CD14-positive monocyte (primary cell): Measurements from ENCODE around the gene GRK1. TPM values are rescaled to one million over a fixed set of nuclear protein-coding genes. Genes with fewer than 3 reads are reported as not detected.

Experiments
- DNase-seq, 3 donors: peaks; one replicate each; pipeline ENCODE4 v3.0.0-alpha.2; 2011 to 2022
- H2AFZ ChIP-seq: 2 replicates; pipeline ENCODE4 v1.6.0; 2012; ENCODE audit warnings: mild to moderate bottlenecking, low read depth, low read length, inconsistent platforms; ENCODE audit not compliant: insufficient read depth, poor library complexity, severe bottlenecking
- H3K27ac ChIP-seq, 2 donors: 1 replicate in 1 of 2; 2 replicates in 1 of 2; pipeline ENCODE4 v1.5.1; 2012 to 2013; ENCODE audit warnings: low read length in 2 of 2, control low read depth in 1 of 2, inconsistent platforms in 1 of 2, low read depth in 1 of 2, mild to moderate bottlenecking in 1 of 2
- H3K27me3 ChIP-seq, 2 donors: one replicate each; pipeline versions ENCODE4 v1.6.0 to v1.6.1; 2011 to 2013; ENCODE audit warnings: low read length in 2 of 2; ENCODE audit not compliant: control insufficient read depth in 2 of 2, insufficient read depth in 2 of 2
- H3K36me3 ChIP-seq, 2 donors: replicated peaks in 1 of 2; 1 replicate in 1 of 2; 2 replicates in 1 of 2; pipeline versions ENCODE4 v1.5.1 to v1.6.1; 2012 to 2013; ENCODE audit warnings: low read length in 2 of 2, control low read depth in 1 of 2, inconsistent platforms in 1 of 2, mild to moderate bottlenecking in 1 of 2; ENCODE audit not compliant: insufficient read depth in 2 of 2, control insufficient read depth in 1 of 2
- H3K4me1 ChIP-seq, 2 donors: 1 replicate in 1 of 2; 2 replicates in 1 of 2; pipeline versions ENCODE4 v1.5.1 to v1.6.1; 2012 to 2013; ENCODE audit warnings: low read length in 2 of 2, control low read depth in 1 of 2, inconsistent platforms in 1 of 2, mild to moderate bottlenecking in 1 of 2, moderate library complexity in 1 of 2; ENCODE audit not compliant: insufficient read depth in 2 of 2, control insufficient read depth in 1 of 2
- H3K4me2 ChIP-seq: replicated peaks from 2 replicates; pipeline ENCODE3; 2012; ENCODE audit warnings: low read length, moderate library complexity, mild to moderate bottlenecking; ENCODE audit not compliant: poor library complexity, severe bottlenecking; ENCODE audit errors: extremely low read depth
- H3K4me3 ChIP-seq, 3 experiments: fragments of 200-600 bp in 1 of 3; sonication (generic) in 1 of 3; replicated peaks in 1 of 3; 1 replicate in 2 of 3; 2 replicates in 1 of 3; pipeline ENCODE4 v1.5.1; 2011 to 2013; ENCODE audit warnings: low read length in 3 of 3, mild to moderate bottlenecking in 3 of 3, control low read depth in 2 of 3, low read depth in 2 of 3, inconsistent platforms in 1 of 3, moderate library complexity in 1 of 3
- H3K79me2 ChIP-seq: 2 replicates; pipeline ENCODE4 v1.6.0; 2012; ENCODE audit warnings: mild to moderate bottlenecking, control low read depth, inconsistent platforms, low read length, moderate library complexity; ENCODE audit not compliant: insufficient read depth
- H3K9ac ChIP-seq: 2 replicates; pipeline ENCODE4 v1.6.0; 2017; ENCODE audit warnings: low read length, mild to moderate bottlenecking; ENCODE audit not compliant: insufficient read depth, poor library complexity, severe bottlenecking
- H3K9me3 ChIP-seq, 2 donors: replicated peaks in 1 of 2; 1 replicate in 1 of 2; 2 replicates in 1 of 2; pipeline versions ENCODE4 v1.5.1 to v1.6.1; 2012 to 2013; ENCODE audit warnings: low read length in 2 of 2, control low read depth in 1 of 2; ENCODE audit not compliant: control insufficient read depth in 1 of 2, insufficient read depth in 1 of 2
- H4K20me1 ChIP-seq: 2 replicates; pipeline ENCODE4 v1.6.0; 2012; ENCODE audit warnings: mild to moderate bottlenecking, low read length, control low read depth, moderate library complexity; ENCODE audit not compliant: insufficient read depth
- H3K27ac Mint-ChIP-seq, 7 donors: one replicate each; pipeline ENCODE4 v1.8.0; 2020; ENCODE audit warnings: mild to moderate bottlenecking in 7 of 7, mixed read lengths in 7 of 7, moderate library complexity in 6 of 7, inconsistent platforms in 2 of 7
- H3K27me3 Mint-ChIP-seq, 3 donors: one replicate each; pipeline ENCODE4 v1.8.0; 2021 to 2022; ENCODE audit warnings: low read depth in 3 of 3, mild to moderate bottlenecking in 3 of 3, mixed read lengths in 3 of 3, moderate library complexity in 3 of 3, inconsistent platforms in 1 of 3
- H3K36me3 Mint-ChIP-seq, 2 donors: one replicate each; pipeline ENCODE4 v1.8.0; 2020; ENCODE audit warnings: mixed read lengths in 2 of 2, inconsistent platforms in 1 of 2, mild to moderate bottlenecking in 1 of 2
- H3K4me1 Mint-ChIP-seq: one replicate; pipeline ENCODE4 v1.8.0; 2020; ENCODE audit warnings: mild to moderate bottlenecking, mixed read lengths
- H3K4me3 Mint-ChIP-seq, 2 donors: one replicate each; pipeline ENCODE4 v1.8.0; 2020; ENCODE audit warnings: mild to moderate bottlenecking in 2 of 2, mixed read lengths in 2 of 2, moderate library complexity in 1 of 2
- H3K9me3 Mint-ChIP-seq, 7 donors: one replicate each; pipeline ENCODE4 v1.8.0; 2020 to 2022; ENCODE audit warnings: mixed read lengths in 7 of 7, mild to moderate bottlenecking in 6 of 7, moderate library complexity in 6 of 7, inconsistent platforms in 2 of 7
- WGBS: methylation state at CpG from one replicate; pipeline ENCODE4 v1.1.5; 2013; ENCODE audit warnings: missing lambda C conversion rate; ENCODE audit not compliant: insufficient coverage; 5-methylcytosine and 5-hydroxymethylcytosine counted together
- intact Hi-C, 2 donors: fragments of 100-400 bp; cut with micrococcal nuclease; formaldehyde crosslinking; loops; one replicate each; pipeline versions ENCODE4 v1.15.0 to v1.15.1; 2023
- polyA plus RNA-seq, 3 donors: library from polyadenylated mRNA; depleted of rRNA in 1 of 3; unstranded in 2 of 3; stranded (reverse) in 1 of 3; fragments of 300-500 nt in 2 of 3; fragments of >200 nt in 1 of 3; fragmentation: Illumina TruSeq in 2 of 3; gene quantifications; 1 replicate in 2 of 3; 2 replicates in 1 of 3; pipeline ENCODE4 v1.2.3, GENCODE V29; 2012 to 2021
- TF ChIP-seq, protein P1 (sequence below): fragments of 200-600 bp; IDR thresholded peaks from one replicate; pipeline ENCODE4 v1.8.0; 2022; ENCODE audit warnings: antibody characterized with exemption, mild to moderate bottlenecking

Gene GRK1
- polyA plus RNA-seq, 3 donors, result not detected

GRCh38 chr13:113785051-113786010 is 118.3 kb downstream of the GRK1 start:
- TF ChIP-seq, protein P1, sequence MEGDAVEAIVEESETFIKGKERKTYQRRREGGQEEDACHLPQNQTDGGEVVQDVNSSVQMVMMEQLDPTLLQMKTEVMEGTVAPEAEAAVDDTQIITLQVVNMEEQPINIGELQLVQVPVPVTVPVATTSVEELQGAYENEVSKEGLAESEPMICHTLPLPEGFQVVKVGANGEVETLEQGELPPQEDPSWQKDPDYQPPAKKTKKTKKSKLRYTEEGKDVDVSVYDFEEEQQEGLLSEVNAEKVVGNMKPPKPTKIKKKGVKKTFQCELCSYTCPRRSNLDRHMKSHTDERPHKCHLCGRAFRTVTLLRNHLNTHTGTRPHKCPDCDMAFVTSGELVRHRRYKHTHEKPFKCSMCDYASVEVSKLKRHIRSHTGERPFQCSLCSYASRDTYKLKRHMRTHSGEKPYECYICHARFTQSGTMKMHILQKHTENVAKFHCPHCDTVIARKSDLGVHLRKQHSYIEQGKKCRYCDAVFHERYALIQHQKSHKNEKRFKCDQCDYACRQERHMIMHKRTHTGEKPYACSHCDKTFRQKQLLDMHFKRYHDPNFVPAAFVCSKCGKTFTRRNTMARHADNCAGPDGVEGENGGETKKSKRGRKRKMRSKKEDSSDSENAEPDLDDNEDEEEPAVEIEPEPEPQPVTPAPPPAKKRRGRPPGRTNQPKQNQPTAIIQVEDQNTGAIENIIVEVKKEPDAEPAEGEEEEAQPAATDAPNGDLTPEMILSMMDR, result no peak
- H3K27ac ChIP-seq, result no peak overlapping the region
- no peak overlapping the region for H3K4me2 ChIP-seq
- H4K20me1 ChIP-seq, result no peaks in the 10 kb centered on the region
- no peaks in the 10 kb centered on the region for H3K4me1 ChIP-seq
- DNase-seq, result peak in 1 of 3 donors; percentile 32
- Mint-ChIP-seq H3K4me1 (peaks cover 4% of the 10 kb centered on the region), H3K36me3 (no peaks in the 10 kb centered on the region), H3K9me3 (peaks cover 0 to 6% (median 3%) of the 10 kb centered on the region in 7 donors), H3K27ac (peak overlapping the region in 2 of 7 donors; percentile 16 to 24), H3K27me3 (peaks cover 3 to 6% (median 4%) of the 10 kb centered on the region in 3 donors), H3K4me3 (peak overlapping the region in 1 of 2 donors; percentile 35)
- no peak overlapping the region for H2AFZ ChIP-seq
- intact Hi-C loops, result no loop called here
- 83% methylated on average over 15 of the region's 19 CpGs for WGBS
- no peak overlapping the region for H3K9ac ChIP-seq
- H3K79me2 ChIP-seq, result no peaks in the 10 kb centered on the region
- no peaks in the 10 kb centered on the region for H3K9me3 ChIP-seq
- no peak overlapping the region for H3K4me3 ChIP-seq
- no peaks in the 10 kb centered on the region for H3K36me3 ChIP-seq
- H3K27me3 ChIP-seq, result no peaks in the 10 kb centered on the region

DNA sequence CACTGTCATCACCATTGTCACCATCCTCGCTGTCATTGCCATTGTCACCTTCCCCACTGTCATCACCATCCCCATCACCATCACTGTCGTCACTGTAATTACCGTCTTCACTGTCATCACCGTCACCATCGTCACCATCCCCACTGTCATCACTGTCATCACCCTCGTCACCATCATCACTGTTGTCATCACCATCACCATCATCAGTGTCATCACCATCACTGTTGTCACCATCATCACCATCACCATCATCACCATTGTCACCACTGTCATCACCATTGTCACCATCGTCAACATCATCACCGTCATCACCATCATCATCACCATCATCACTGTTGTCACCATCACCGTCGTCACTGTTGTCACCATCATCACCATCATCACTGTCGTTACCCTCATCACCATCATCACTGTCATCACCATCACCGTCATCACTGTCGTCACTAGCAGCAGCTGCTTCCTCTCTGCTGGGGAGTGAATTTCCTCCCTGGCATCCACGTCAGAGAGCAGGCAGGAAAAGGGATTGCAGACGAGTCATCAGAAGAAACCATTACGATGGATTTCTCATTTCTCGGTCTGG is 119.3 kb downstream of the GRK1 start:
- H3K9me3 ChIP-seq, result no peaks in the 10 kb centered on the region
- H2AFZ ChIP-seq, result no peak overlapping the region
- no peaks in the 10 kb centered on the region for H3K4me1 ChIP-seq
- Mint-ChIP-seq H3K4me1 (peaks cover 4% of the 10 kb centered on the region), H3K9me3 (peaks cover 0 to 6% (median 3%) of the 10 kb centered on the region in 7 donors), H3K36me3 (no peaks in the 10 kb centered on the region), H3K27me3 (peaks cover 3 to 6% (median 3%) of the 10 kb centered on the region in 3 donors), H3K4me3 (no peak overlapping the region), H3K27ac (no peak overlapping the region)
- DNase-seq, result peak in 2 of 3 donors; percentile 6 to 44
- H3K36me3 ChIP-seq, result no peaks in the 10 kb centered on the region
- no peak overlapping the region for H3K4me2 ChIP-seq
- no peaks in the 10 kb centered on the region for H4K20me1 ChIP-seq
- no peaks in the 10 kb centered on the region for H3K27me3 ChIP-seq
- no peak overlapping the region for H3K4me3 ChIP-seq
- H3K27ac ChIP-seq, result no peak overlapping the region
- 70% methylated on average over 11 of the region's 17 CpGs for WGBS
- TF ChIP-seq, protein P1, result no peak
- intact Hi-C loops, result no loop called here
- H3K79me2 ChIP-seq, result no peaks in the 10 kb centered on the region
- H3K9ac ChIP-seq, result no peak overlapping the region

Other genes starting within 250 kb of the GRK1 start
- under 1 TPM; 0.15 to 0.52 (median 0.27) TPM for gene ADPRHL1, start 213.7 kb upstream of the GRK1 start, polyA plus RNA-seq
- gene DCUN1D2, start 176.5 kb upstream of the GRK1 start, polyA plus RNA-seq, result 10 to 100 TPM in 1 of 3 donors, 1 to 10 TPM in 2; 3.1 to 16.7 (median 6.1) TPM
- gene TFDP1, start 82.5 kb upstream of the GRK1 start, polyA plus RNA-seq, result 10 to 100 TPM; 30.3 to 54.0 (median 37.6) TPM
- not detected for gene ATP4B, start 9.0 kb upstream of the GRK1 start, polyA plus RNA-seq
- 1 to 10 TPM; 5.1 to 7.5 (median 5.9) TPM for gene TMEM255B, start 92.0 kb downstream of the GRK1 start, polyA plus RNA-seq
- gene GAS6, start 196.9 kb downstream of the GRK1 start, polyA plus RNA-seq, result 1 to 10 TPM; 1.8 to 7.5 (median 1.9) TPM